SIG-M5 treated with dmso at 0.1 percent for 504 hours (cell line): ENCODE results near the gene AK8.

ENCODE experiments used
- DNase-seq: peaks from one replicate; lab custom pipeline; 2025; ENCODE audit not compliant: unreplicated experiment; lab: John Stamatoyannopoulos, UW

The AK8 gene

DNA sequence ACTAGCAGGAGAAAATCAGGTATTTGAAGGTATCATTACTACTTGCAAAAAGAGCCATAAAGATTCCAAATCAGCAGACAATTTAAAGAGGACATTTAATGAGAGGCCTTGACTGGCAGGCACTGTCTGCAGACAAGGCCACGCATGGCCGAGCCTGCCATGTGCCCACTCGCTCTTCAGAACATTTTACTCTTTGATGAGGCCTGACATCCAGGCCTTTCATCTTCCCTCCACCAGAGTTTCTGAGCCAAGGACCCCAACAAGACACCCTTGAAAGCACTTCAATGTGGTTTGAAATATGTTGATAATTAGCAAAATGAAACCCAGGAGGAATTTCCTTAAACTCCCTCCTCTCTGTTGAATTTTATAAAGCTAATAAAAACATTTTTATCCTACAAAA lies 16.4 kb downstream of the AK8 start:
- DNase-seq: no peak

GRCh38 chr9:132858751-132859150 lies 19.3 kb downstream of the AK8 start:
- DNase-seq: no peak

GRCh38 chr9:132857616-132858342 lies 20.3 kb downstream of the AK8 start:
- no peak for DNase-seq

DNA sequence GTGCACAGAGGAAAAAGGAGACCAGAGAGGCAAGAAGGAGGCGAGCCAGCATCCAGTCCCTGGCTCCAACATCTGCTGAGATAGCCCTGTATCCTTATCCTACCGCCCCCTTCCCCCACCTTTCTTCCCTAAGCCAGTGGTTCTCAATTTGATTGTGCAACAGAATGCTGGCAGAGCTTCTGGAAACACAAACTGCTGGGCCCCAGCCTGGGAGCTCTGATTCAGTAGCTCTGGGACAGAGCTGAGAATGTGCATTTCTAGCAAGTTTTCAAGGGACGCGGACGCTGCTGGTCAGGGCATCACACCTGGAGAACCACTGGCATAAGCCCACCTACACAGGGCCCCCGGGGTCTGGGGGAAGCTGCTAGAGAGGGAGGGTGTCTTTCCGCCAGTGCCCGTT lies 21.1 kb downstream of the AK8 start:
- no peak for DNase-seq

- DNase-seq: no peak
These were observed 22.2 kb downstream of the AK8 start for GRCh38 chr9:132855904-132856303.

GRCh38 chr9:132854832-132855231 lies 23.3 kb downstream of the AK8 start:
- DNase-seq: no peak

DNA sequence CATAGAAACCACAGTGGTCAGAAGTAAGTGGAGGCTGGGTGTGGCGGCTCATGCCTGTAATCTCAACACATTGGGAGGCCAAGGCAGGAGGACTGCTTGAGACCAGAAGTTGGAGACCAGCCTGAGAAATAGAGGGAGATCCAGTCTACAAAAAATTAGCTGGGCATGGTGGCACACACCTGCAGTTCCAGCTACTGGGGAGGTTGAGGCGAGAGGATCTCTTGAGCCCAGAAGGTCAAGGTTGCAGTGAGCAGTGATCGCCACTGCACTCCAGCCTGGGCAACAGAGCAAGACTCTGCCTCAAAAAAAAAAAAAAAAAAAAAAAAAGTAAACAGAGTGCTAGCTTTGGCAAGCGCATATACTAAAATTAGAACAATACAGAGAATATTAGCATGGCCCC lies 24.6 kb downstream of the AK8 start:
- no peak for DNase-seq

DNA sequence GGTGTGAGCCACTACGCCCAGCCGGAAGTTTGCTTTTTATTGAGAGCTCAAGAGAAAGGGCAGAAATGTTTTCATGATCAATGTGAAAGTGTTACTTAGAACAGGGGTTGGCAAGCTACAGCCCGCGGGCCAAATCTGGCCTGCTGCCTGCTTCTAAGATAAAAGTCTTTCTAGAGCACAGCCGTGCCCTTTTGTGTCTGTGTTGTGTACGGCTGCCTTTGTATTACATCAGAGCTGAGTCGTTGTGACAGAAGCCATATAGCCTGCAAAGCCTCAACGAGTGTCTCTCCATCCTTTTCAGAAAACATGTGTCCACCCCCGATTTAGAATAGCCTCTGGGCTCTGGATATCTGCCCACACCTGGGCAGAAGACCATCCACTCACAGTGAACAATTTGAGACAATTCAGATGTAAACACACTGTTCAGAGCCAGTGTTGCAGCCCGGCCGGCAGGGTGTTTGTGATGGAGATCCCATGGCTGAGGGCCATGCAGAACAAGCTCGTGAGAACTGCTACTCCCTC lies 28.8 kb downstream of the AK8 start:
- no peak for DNase-seq

DNA sequence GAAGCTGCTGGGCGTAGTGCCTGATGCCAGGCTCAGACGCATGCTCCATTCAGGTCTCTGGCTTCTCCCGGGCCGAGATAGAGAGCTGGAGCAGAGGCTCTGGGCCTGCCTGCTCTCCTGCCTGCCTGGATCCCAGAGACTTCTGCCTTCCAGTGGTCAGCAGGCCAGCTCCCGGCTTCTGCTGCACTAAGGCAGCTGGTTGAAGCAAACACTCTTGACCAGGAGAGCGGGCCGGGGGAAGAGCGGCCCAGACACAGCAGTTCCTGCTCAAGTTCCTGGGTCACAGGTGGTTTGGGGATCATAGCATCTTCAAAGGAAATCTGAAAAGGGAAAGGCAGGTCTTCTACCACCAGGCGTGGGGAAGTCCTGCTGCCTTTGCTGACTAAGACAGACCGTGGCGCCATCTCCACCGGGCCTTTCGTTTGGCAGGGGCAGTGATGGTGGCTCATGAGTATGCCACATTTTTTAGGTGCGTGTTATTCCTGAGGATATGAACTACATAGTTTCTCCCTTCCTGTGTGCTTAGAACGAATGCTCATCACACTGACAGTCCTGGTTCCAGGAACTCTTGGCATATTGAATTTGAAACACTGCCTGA lies 31.1 kb downstream of the AK8 start:
- no peak for DNase-seq

DNA sequence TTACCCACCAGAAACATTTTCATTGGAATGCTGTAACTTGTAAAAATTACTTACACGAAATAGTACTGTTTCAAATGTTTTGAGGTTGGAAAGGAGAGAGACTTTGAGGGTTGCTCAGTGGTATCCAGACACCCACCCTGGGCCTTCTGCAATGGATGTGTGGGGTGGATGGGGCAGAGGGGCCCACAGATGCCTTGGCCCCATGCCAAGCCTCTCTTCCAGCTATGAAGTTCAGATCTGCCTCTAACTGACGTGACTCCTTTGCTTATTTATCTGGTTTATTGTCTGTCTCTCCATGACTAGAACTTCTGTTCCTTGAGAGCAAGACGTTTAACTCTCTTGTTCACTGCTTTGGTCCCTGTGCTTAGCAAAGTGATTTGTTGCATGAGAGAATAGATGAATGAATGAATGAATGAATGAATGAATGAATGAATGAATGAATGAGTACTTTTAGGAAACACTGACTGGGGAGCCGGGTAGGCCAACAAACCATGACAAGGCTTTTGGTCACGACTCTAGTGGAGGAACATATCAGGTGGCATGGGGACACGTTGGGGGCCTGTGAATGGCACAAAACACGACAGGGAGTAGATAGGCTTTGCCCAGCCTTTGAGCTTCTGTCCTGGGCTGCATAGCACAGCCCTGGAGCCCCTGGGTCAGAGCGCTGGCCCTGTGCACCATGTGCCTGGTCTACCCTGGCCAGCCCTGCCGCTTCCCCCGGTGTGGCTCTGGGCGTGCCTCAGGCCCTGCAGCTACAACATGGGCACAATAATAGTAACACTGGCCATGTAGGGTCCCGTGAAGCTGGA lies 31.8 kb downstream of the AK8 start:
- DNase-seq: no peak

DNA sequence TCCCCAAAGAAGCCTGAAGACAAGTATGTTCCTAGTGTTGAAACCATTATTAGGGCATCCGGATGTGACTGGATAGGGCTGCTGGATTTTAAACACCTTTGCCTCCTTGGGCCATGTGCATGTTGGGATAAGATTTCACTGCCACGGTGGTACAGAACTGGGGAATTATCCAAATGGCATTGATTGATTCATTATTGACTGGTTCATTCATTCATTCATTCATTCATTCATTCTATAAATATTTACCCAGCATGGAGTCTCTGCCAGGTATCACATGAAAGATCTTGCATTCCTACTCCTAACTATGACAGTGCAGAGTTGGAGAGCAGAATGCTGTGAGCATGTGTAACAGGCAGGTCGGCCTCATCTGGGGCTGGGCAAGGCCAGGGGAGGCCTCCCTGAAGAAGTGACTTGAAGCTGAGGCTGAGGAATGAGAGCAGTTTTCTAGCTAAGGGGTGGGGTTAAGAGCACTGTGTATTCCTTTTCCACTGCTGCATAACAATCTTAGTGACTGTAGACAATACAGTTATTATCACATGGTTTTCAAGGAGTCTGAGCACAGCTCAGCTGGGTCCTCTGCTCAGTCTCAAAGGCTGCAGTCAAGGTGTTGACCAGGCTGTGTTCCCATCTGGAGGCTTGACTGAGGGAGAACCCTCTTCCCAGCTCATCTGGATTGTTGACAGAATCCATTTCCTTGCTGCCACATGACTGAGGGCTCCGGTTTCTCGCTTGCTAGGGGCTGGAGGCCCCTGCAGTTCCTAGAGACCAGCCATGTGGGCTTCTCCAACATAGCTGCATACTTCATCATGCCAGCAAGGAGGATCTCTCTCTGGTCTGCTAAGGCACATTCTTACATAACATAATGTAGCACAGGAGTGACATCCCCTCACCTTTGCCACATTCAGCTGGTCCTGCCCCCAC lies 35.7 kb downstream of the AK8 start:
- DNase-seq: no peak

GRCh38 chr9:132840980-132841379 lies 37.1 kb downstream of the AK8 start:
- DNase-seq: no peak

DNA sequence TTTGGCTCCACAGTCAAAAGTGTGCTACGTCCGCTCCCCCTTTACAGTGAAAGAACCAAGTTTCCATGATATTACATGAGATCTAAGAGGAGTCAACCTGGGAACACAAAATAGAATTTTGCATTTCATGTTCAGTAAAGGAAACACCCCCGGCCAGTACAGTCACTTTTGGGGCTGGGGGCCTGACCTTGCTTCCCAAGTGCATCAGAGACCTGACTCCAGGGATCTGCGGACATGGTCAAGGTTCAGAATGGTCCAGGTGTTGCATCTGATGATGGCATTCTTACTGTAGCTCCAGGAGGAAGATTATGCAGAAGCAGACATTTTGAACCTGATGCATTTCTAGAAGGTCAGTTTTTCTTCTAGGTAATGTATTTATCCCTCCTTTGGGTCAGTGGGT lies 39.8 kb downstream of the AK8 start:
- DNase-seq: no peak

DNA sequence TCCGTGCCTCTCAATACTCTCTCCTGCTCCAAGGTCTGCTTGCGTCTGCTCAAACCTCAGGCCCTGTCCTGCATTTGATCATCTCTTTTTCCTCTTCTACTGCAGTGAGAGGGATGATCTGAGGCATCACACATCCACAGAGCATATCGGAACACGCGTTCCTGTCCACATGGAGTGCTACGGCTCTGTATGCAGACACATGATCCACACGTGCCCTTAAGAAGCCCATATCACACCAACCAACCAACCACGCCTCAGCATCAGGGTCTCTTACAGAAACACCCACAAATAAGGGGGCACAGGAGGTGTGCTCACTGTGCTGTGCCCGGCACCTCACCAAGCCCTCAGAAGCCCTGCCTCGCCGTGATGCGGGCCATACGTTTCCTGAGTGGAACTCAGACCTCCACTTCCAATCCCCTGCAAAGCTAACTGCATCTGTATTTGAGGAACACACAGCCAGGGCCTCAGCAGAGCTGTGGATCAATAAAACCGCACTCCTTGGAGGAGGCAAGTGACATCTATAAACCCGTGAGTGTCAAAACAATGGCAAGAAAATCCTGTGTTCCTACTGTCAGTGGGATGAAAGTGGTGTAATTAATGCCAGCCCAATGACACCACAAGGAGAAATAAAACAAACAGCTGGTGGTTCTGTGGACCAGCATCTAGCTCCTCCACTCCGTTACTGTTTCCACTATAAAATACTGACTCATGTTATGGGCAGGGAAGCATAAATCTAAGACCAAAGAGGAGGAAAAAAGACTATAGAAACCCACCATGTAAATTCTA lies 40.4 kb downstream of the AK8 start:
- DNase-seq: no peak

GRCh38 chr9:132834343-132834742 lies 43.7 kb downstream of the AK8 start:
- DNase-seq: no peak

GRCh38 chr9:132833550-132834121 lies 44.4 kb downstream of the AK8 start:
- DNase-seq: no peak

DNA sequence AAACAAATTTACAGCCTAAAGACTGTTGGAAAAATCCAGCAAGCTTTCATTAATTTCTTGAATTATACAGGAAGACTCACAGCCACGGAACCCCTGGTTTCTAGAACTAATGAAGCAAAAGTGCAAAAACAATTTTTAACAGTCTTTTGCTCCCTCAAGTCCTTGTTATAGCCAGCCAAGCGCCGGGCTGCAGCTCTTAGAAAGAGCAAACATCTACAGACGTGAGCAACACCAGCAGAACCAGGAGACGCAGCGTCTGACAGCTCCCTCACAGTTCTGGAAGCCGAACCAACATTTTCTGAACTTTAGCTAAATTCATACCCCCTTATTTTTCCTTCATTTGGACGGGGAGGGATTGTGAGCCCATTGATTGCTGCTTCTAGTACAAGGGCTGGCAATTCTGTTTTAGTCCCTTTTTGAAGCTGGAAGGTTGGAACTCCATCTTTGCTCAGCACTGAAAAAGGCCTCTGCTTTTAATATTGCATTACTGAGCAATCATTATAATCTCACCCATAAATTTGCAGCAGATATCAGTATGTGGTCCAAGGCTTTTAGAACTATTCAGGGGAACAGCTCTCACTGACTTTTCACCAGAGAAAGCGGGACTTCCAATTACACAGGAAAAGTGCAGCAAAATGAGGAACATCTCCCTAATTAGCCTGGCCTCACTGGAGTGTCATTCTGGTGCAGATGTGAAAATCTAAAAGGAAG lies 45.8 kb downstream of the AK8 start:
- DNase-seq: no peak

DNA sequence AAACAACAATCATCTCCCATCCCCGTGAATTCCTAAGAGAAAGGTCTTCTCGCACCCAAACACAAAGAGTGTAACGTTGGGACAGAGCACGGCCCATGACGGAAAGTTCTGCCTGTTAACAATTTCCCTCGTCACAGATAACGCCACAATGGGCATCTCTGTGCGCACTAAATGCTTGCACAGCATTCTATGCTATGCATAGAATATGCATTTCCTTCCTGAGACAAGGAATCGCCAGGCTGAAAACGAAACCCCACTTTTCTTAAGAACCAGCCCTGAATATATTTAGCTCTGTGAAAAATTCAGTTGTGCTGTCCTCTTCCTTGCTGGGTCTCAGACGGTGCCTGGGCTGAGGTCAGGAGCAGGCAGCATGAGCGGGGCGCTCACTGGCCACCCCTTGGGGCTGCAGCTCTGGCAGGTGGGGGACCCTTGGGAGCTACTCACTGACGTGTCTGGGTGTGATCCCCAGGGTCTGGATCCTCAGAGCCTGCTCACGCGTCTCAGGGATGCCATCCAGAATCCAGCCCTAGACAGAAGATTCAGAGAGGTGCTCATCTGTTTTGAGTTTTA lies 49.8 kb downstream of the AK8 start:
- no peak for DNase-seq

DNA sequence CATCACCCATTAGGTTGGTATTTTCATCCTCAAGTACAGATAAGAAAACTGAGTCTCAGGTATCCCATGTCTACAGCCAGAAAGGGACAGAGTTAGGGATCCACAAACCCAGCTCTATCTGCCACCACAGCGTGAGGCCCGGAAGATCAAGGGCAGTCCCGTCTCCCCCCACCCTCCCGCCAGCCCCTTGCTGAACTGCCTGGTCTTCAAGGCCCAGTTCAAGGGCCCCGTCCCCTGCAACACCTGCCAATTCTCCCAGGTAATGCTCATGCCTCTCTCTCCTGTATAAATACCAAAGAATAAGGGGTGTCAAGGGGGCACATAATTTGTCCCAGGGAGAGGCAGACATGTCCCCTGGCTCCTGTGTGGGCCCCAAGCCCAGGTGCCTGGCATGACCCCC lies 50.7 kb downstream of the AK8 start:
- no peak for DNase-seq
